Measurements from ENCODE around the gene P2RX4.
"Not testable (repeated sequence)": the region's sequence is repeated elsewhere in the genome, so short reads cannot be mapped to it uniquely, and the experiment has no call there.

The P2RX4 gene

GRCh38 chr12:121189619-121190155 lies 20.2 kb upstream of the P2RX4 start:
- no peak for DNase-seq

GRCh38 chr12:121190523-121191031 lies 19.4 kb upstream of the P2RX4 start:
- no peak for DNase-seq

GRCh38 chr12:121191151-121191550 lies 18.8 kb upstream of the P2RX4 start:
- no peak for DNase-seq

GRCh38 chr12:121196902-121197301 lies 13.0 kb upstream of the P2RX4 start:
- DNase-seq = no peak

GRCh38 chr12:121198949-121199348 lies 11.0 kb upstream of the P2RX4 start:
- no peak for DNase-seq

GRCh38 chr12:121201140-121201539 lies 8.8 kb upstream of the P2RX4 start:
- not testable (repeated sequence) for DNase-seq

- no peak for DNase-seq
These were observed 7.2 kb upstream of the P2RX4 start for GRCh38 chr12:121202407-121203355.

GRCh38 chr12:121203482-121203881 lies 6.4 kb upstream of the P2RX4 start:
- no peak for DNase-seq

- DNase-seq = no peak
These were observed 4.4 kb upstream of the P2RX4 start for GRCh38 chr12:121205491-121205890.

GRCh38 chr12:121208571-121208970 lies 1.4 kb upstream of the P2RX4 start:
- DNase-seq = not testable (repeated sequence)

- no peak for DNase-seq
These were observed 708 bp upstream of the P2RX4 start for GRCh38 chr12:121209221-121209620.

- no peak for DNase-seq
These were observed 2.9 kb downstream of the P2RX4 start for GRCh38 chr12:121212875-121213274.

- DNase-seq = no peak
These were observed 4.3 kb downstream of the P2RX4 start for GRCh38 chr12:121214166-121214777.

GRCh38 chr12:121214855-121215745 lies 5.2 kb downstream of the P2RX4 start:
- no peak for DNase-seq

GRCh38 chr12:121216102-121216501 lies 6.2 kb downstream of the P2RX4 start:
- DNase-seq = no peak

GRCh38 chr12:121217063-121217462 lies 7.1 kb downstream of the P2RX4 start:
- DNase-seq = no peak

- DNase-seq = no peak
These were observed 7.8 kb downstream of the P2RX4 start for GRCh38 chr12:121217761-121218160.

GRCh38 chr12:121218588-121219352 lies 8.8 kb downstream of the P2RX4 start:
- no peak for DNase-seq

GRCh38 chr12:121219353-121219986 lies 9.5 kb downstream of the P2RX4 start:
- DNase-seq = no peak

- no peak for DNase-seq
These were observed 12.9 kb downstream of the P2RX4 start for GRCh38 chr12:121222847-121223246.
